ENCODE results near the gene CXCL12.

The CXCL12 gene

DNA sequence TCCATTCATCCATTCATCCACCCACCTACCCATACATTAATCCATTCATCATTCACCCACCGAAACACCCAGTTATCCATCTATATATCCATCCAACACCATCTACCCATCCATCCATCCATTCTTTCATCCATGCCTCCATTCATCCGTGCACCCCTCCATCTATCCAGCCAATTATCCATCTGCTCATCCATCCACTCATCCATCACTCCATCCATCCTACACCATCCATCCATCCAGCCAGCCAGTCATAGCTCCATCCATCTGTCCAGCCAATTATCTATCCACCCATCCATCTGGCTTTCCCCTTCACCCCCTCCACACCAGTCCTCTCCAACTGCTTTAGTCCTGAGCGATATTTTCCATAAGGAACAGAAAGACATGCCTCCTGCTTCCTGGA lies 7.5 kb upstream of the CXCL12 start:
- H3K27me3 ChIP-seq: peaks cover 56% of the 10 kb centered on the region
- H3K36me3 ChIP-seq: no peaks in the 10 kb centered on the region
- TF ChIP-seq, protein P1, sequence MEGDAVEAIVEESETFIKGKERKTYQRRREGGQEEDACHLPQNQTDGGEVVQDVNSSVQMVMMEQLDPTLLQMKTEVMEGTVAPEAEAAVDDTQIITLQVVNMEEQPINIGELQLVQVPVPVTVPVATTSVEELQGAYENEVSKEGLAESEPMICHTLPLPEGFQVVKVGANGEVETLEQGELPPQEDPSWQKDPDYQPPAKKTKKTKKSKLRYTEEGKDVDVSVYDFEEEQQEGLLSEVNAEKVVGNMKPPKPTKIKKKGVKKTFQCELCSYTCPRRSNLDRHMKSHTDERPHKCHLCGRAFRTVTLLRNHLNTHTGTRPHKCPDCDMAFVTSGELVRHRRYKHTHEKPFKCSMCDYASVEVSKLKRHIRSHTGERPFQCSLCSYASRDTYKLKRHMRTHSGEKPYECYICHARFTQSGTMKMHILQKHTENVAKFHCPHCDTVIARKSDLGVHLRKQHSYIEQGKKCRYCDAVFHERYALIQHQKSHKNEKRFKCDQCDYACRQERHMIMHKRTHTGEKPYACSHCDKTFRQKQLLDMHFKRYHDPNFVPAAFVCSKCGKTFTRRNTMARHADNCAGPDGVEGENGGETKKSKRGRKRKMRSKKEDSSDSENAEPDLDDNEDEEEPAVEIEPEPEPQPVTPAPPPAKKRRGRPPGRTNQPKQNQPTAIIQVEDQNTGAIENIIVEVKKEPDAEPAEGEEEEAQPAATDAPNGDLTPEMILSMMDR (IDR thresholded peaks at IDR 0.05): no peak

DNA sequence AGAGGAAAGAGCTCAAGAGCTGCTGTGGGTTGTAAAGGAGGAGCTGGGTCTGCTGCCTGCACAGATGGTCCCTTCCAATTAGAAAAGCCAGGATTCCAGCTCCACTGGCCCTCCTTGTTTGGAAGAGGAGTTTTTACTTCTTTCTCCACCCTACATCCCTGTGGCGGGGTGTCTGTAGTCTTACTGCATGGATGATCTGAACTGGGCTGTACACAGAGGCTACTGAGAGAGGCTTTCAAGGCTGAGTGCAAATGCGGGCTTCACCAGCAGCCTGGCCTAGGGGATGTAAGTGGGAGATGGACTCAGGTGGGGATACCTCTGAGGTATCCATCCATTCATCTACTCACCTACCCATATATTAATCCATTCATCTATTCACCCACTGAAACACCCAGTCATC lies 7.1 kb upstream of the CXCL12 start:
- peaks cover 61% of the 10 kb centered on the region for H3K27me3 ChIP-seq
- no peaks in the 10 kb centered on the region for H3K36me3 ChIP-seq
- no peaks in the 10 kb centered on the region for H3K9me3 ChIP-seq
- no peak overlapping the region for H3K4me3 ChIP-seq (ENCODE audit: low read depth in 1 of 2, low read length in 1 of 2)
- TF ChIP-seq, protein P1 (IDR thresholded peaks at IDR 0.05): no peak
- no peak overlapping the region for H3K27ac ChIP-seq
- no peaks in the 10 kb centered on the region for H3K4me1 ChIP-seq (ENCODE audit: control insufficient read depth in 1 of 2, insufficient read depth in 1 of 2, low read depth in 1 of 2, low read length in 1 of 2)

More for the DNA sequence above, 7.5 kb upstream of the CXCL12 start:
- Histone ChIP-seq H3K9me3 (no peaks in the 10 kb centered on the region), H3K27ac (no peak overlapping the region), H3K4me1 (ENCODE audit: control insufficient read depth in 1 of 2, insufficient read depth in 1 of 2, low read depth in 1 of 2, low read length in 1 of 2) (no peaks in the 10 kb centered on the region), H3K4me3 (ENCODE audit: low read depth in 1 of 2, low read length in 1 of 2) (no peak overlapping the region)

DNA sequence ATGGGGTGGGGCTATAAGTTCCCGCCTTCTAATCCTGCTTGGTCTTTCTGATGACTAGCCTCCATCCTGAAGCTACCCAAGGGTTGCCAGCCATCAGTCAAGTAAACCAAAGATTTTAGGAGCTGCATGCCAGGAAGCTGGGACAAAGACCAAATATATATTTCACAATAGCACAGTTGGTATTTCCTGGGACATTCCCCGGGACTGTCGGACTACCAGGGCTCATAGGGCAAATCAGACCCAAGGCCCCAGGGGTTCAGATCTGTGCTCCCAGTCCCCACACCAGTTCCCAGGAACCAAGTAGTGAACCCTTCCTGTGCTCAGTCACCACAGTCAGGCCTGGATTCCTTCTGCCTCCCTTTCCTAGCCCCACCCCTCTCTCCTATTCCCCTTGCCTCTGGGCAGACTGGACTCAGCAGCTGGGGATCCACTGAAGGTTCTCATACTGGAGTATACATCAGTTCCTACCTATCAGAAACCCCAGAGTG lies 5.7 kb upstream of the CXCL12 start:
- TF ChIP-seq, protein P1 (IDR thresholded peaks at IDR 0.05): no peak
- H3K4me3 ChIP-seq (ENCODE audit: low read depth in 1 of 2, low read length in 1 of 2): no peak overlapping the region
- H3K27me3 ChIP-seq: peaks cover 70% of the 10 kb centered on the region
- H3K9me3 ChIP-seq: no peaks in the 10 kb centered on the region
- H3K27ac ChIP-seq: no peak overlapping the region
- no peaks in the 10 kb centered on the region for H3K36me3 ChIP-seq
- H3K4me1 ChIP-seq (ENCODE audit: control insufficient read depth in 1 of 2, insufficient read depth in 1 of 2, low read depth in 1 of 2, low read length in 1 of 2): no peaks in the 10 kb centered on the region

DNA sequence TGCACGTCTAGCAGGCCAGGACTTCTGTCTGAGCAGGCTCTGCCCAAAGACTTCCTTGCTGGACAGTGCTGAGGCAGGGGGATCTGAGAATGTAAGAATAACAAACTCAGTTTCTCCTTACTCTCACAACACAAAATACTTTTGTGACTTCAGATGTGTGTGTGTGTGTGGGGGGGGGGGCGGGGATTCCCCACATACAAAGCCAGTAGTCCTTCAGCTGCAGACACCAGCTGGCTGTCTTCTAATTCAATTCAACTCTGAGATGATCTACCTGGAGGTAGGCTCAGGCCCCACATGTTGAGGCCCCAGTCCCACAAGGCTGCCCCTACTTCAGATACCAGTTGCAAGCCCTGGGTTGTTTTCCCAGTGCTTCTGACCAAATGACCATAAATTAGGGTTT lies 4.7 kb upstream of the CXCL12 start:
- H3K27me3 ChIP-seq: peaks cover 81% of the 10 kb centered on the region
- no peak overlapping the region for H3K27ac ChIP-seq
- H3K4me3 ChIP-seq (ENCODE audit: low read depth in 1 of 2, low read length in 1 of 2): no peak overlapping the region
- TF ChIP-seq, protein P1 (IDR thresholded peaks at IDR 0.05): no peak
- no peaks in the 10 kb centered on the region for H3K9me3 ChIP-seq
- no peaks in the 10 kb centered on the region for H3K36me3 ChIP-seq
- H3K4me1 ChIP-seq (ENCODE audit: control insufficient read depth in 1 of 2, insufficient read depth in 1 of 2, low read depth in 1 of 2, low read length in 1 of 2): peaks cover 0 to 10% of the 10 kb centered on the region in 2 experiments

DNA sequence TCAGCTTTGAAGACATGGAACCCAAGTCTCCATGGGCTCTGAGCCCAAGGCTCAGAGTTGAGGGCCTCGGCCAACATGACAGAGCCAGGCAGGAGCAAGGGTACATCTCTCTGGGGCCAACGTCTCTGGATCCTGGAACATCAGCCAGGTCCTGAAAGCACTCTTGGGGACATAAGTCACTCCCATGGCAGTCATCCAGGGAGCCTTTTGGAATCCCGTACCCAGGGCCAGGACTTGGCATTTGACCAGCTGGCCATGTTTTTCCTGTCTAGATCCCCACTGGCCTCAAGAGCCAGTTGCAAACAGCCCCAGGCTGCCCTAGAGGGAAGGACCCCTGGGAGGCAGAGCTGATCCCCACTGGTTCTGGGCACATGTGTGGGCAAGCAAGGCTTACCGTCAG lies 4.3 kb upstream of the CXCL12 start:
- Histone ChIP-seq H3K27ac (no peak overlapping the region), H3K4me1 (ENCODE audit: control insufficient read depth in 1 of 2, insufficient read depth in 1 of 2, low read depth in 1 of 2, low read length in 1 of 2) (peaks cover 0 to 11% of the 10 kb centered on the region in 2 experiments), H3K9me3 (no peaks in the 10 kb centered on the region), H3K36me3 (no peaks in the 10 kb centered on the region), H3K27me3 (peaks cover 84% of the 10 kb centered on the region), H3K4me3 (ENCODE audit: low read depth in 1 of 2, low read length in 1 of 2) (no peak overlapping the region)
- TF ChIP-seq, protein P1 (IDR thresholded peaks at IDR 0.05): no peak

DNA sequence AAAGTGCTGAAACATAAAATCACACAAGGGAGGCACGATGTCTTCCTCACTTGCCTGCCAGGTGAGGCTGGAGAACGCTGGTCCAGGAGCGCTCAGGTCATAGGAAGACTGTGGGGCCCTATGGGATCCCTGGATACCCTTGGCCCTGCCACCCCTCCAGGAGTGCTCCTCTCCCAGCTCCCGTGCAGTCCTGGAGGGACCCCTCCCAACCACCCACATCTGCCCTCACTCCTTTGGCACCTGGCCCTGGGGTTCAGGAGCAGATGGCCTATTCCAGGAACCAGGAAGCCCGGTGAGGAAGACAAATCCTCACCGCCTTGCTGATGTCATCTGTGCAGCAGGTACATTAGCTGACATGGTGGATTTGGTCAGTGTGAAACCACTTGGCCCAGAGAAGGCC lies 3.7 kb upstream of the CXCL12 start:
- peaks cover 84% of the 10 kb centered on the region for H3K27me3 ChIP-seq

More for the DNA sequence above, 3.7 kb upstream of the CXCL12 start:
- Histone ChIP-seq H3K4me3 (ENCODE audit: low read depth in 1 of 2, low read length in 1 of 2) (no peak overlapping the region), H3K36me3 (no peaks in the 10 kb centered on the region), H3K27ac (no peak overlapping the region), H3K9me3 (no peaks in the 10 kb centered on the region), H3K4me1 (ENCODE audit: control insufficient read depth in 1 of 2, insufficient read depth in 1 of 2, low read depth in 1 of 2, low read length in 1 of 2) (peaks cover 0 to 11% of the 10 kb centered on the region in 2 experiments)
- TF ChIP-seq, protein P1 (IDR thresholded peaks at IDR 0.05): no peak
